GM12872 (cell line): ENCODE measurements around the gene LCN12.

Experiments used
- TF ChIP-seq, protein P1 (sequence below): IDR thresholded peaks from 3 replicates; pipeline ENCODE4 v1.5.1; 2011; ENCODE audit warnings: low read depth, mild to moderate bottlenecking, low read length, moderate library complexity; ENCODE audit not compliant: insufficient read depth

Gene LCN12

DNA sequence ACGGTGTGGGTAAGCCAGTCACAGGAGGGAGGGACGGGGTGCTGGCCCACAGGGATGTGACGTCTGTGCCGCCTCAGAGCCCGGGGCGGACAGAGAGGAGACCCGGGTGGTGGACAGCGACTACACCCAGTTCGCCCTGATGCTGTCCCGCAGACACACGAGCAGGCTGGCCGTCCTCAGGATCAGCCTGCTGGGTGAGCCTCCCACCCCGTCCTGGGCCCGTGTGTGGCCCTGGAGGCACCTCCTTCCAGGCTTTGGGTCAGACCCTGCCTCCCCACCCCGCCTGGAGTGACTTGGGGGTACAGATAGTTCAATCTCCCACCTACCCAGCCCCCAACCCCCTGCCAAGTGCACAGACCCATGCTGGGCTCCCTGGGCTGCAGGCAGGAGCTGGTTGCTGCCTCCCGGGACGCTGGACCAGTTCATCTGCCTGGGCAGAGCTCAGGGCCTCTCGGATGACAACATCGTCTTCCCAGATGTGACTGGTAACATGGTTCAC is 1.7 kb downstream of the LCN12 start:
- TF ChIP-seq, protein P1, sequence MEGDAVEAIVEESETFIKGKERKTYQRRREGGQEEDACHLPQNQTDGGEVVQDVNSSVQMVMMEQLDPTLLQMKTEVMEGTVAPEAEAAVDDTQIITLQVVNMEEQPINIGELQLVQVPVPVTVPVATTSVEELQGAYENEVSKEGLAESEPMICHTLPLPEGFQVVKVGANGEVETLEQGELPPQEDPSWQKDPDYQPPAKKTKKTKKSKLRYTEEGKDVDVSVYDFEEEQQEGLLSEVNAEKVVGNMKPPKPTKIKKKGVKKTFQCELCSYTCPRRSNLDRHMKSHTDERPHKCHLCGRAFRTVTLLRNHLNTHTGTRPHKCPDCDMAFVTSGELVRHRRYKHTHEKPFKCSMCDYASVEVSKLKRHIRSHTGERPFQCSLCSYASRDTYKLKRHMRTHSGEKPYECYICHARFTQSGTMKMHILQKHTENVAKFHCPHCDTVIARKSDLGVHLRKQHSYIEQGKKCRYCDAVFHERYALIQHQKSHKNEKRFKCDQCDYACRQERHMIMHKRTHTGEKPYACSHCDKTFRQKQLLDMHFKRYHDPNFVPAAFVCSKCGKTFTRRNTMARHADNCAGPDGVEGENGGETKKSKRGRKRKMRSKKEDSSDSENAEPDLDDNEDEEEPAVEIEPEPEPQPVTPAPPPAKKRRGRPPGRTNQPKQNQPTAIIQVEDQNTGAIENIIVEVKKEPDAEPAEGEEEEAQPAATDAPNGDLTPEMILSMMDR: no peak

DNA sequence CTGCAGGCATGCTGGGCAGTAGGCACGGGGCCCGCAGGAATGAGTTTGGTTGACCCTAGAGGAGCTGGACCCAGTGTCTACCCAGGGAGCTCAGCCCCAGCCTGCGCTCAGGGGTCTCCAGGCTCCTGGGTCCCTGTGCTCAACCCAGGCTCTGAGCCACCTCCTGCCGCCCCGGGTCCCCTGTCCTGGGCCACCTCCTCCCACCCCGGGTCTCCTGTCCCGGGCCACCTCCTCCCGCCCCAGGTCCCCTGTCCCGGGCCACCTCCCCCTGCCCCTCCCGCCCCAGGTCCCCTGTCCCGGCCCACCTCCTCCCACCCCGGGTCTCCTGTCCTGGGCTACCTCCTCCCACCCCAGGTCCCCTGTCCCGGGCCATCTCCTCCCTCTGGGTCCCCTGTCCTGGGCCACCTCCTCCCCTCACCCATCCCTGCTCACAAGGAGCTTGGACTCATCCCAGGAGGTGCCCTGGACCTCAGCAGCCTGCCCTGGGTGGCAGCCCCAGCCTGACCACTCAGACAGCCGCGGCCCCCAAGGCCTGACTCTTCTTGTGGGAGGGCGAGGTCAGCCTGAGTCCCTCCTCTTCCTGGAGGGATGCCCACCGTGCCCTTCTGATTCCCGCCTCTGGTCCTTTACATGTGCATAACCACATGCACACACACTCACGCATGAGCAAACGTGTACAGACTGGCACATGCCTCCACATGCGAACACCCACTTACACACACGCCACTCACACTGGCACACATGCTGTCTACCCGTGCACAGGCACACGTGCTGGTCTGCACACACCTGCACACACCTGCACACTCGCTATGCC is 2.4 kb downstream of the LCN12 start:
- TF ChIP-seq, protein P1: no peak

DNA sequence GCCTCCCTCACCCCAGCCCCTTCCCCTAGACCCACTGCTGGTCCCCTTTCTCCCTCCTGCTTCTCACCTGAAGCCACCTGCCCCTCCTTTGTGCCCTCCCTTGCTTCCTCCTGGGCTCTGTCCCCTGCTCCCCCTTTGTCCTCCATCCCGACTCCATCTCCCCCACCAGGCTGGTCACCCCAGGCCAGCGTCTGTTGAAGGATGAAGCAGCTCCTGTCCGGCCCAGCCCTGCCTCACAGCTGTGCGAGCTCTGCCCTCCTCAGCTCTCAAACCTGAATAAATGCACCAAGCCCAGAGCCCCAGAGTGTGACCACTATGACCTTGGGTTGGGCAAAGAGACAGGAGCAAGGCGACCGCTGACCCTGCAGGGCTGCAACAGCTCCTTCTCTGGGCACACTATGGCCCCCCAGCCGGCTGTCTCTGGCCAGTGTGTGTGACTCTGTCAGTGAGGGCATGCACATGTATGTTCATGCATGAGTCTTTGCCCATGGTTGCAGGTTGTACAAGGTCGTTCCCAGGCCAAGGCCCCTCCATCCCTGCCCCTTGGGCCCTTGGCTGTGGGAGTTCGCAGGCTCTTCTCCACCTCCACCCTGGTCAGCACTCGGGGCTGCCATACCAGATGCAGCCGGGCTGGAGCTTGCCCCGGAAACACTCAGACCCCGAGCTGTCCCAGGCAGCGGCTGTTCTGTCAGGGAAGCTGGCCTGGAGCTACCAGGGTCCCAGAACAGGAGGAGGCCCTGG is 3.3 kb downstream of the LCN12 start:
- TF ChIP-seq, protein P1: no peak

DNA sequence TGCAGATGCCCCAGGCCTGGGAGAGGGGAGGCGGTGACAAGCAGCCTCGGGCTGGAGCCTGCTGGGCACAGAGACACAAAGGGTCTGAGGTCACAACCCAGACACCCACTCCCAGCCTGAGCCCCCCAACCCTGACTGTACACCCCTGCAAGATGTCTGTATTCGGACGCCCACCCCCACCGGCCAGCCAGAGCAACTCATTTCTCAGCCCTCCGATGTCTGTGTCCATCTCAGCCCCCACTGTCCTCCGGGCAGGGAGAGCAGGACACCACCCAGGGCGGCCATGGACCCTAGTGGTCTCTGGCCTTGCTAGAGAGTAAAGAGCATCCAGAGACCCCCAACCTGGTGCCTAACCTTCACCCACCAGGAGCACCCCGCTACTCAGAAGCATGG is 3.9 kb downstream of the LCN12 start:
- TF ChIP-seq, protein P1: no peak

DNA sequence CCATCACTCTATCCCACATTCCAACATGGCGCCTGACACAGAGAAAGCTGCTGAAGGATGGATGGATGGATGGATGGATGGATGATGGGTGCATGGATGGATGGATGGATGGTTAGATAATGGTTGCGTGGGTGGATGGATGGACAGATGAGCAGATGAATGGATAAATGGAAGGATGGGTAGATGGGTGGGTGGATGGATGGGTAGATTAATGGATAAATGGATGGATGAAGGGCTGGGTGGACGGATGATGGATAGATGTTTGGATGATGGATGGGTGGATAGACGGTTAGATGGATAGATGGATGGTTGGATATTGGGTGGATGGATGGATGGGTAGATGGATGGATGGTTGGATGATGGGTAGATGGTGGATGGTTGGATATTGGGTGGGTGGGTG is 4.5 kb downstream of the LCN12 start:
- TF ChIP-seq, protein P1: no peak

DNA sequence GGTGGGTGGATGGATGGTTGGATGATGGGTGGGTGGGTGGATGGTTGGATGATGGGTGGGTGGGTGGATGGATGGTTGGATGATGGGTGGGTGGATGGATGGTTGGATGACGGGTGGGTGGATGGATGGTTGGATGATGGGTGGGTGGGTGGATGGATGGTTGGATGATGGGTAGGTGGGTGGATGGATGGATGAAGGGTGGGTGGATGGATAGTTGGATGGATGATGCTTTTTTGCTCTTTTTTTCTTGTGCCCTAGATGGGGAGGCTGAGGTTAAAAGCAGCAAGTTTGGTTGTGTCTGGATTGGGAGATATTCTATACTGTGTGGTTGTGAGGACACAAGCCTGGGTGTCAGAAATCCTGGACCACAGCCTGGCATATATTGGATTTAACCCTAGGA is 5.4 kb downstream of the LCN12 start:
- TF ChIP-seq, protein P1: no peak

DNA sequence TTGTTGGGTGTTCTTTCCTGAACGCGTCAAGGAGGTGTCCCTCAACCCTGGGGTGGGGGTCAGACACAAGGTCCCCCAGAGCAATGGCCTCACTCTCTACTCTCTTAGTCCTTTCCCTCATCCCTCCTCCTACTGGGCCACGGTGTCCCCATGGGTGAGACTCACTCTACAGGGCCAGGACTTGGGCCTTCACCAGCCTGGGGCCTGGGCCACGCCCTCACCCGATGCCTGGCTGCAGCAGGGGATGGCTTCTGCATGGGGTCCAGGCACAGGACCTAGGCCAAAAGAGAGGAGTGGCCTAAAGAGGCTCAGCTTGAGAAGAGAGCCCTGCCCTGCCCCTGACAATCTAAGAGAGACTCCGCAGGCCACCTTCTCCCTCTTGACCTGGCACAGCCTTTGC is 5.8 kb downstream of the LCN12 start:
- TF ChIP-seq, protein P1: no peak
